ENCODE measurements around the gene BID.

Gene BID

GRCh38 chr22:17732251-17732854 lies 41.9 kb downstream of the BID start:
- no peak for DNase-seq

GRCh38 chr22:17729561-17729960 lies 44.7 kb downstream of the BID start:
- DNase-seq, result no peak

GRCh38 chr22:17728786-17729185 lies 45.5 kb downstream of the BID start:
- DNase-seq, result no peak

GRCh38 chr22:17726928-17727897 lies 47.1 kb downstream of the BID start:
- DNase-seq, result no peak

- DNase-seq, result no peak
Observed at GRCh38 chr22:17726006-17726927, 48.0 kb downstream of the BID start.

GRCh38 chr22:17725500-17725796 lies 48.8 kb downstream of the BID start:
- no peak for DNase-seq

GRCh38 chr22:17724678-17725499 lies 49.4 kb downstream of the BID start:
- no peak for DNase-seq

- DNase-seq, result no peak
Observed at GRCh38 chr22:17724241-17724640, 50.0 kb downstream of the BID start.

GRCh38 chr22:17719911-17720310 lies 54.4 kb downstream of the BID start:
- DNase-seq, result no peak

- no peak for DNase-seq
Observed at GRCh38 chr22:17717708-17718107, 56.6 kb downstream of the BID start.

- DNase-seq, result no peak
Observed at GRCh38 chr22:17716529-17716928, 57.7 kb downstream of the BID start.

- DNase-seq, result no peak
Observed at GRCh38 chr22:17712441-17712840, 61.8 kb downstream of the BID start.

- DNase-seq, result no peak
Observed at GRCh38 chr22:17710023-17710422, 64.2 kb downstream of the BID start.

GRCh38 chr22:17707526-17707925 lies 66.7 kb downstream of the BID start:
- DNase-seq, result no peak

GRCh38 chr22:17706947-17707346 lies 67.3 kb downstream of the BID start:
- no peak for DNase-seq

GRCh38 chr22:17705951-17706900 lies 68.0 kb downstream of the BID start:
- peak in 1 of 5 donors; percentile 57 for DNase-seq

- no peak for DNase-seq
Observed at GRCh38 chr22:17705546-17705945, 68.7 kb downstream of the BID start.

- DNase-seq, result no peak
Observed at GRCh38 chr22:17703811-17704210, 70.5 kb downstream of the BID start.

- DNase-seq, result no peak
Observed at GRCh38 chr22:17700778-17701177, 73.5 kb downstream of the BID start.

- DNase-seq, result no peak
Observed at GRCh38 chr22:17699696-17700340, 74.5 kb downstream of the BID start.

- no peak for DNase-seq
Observed at GRCh38 chr22:17698948-17699347, 75.3 kb downstream of the BID start.

Measured in T-helper 1 cell (primary cell).